ENCODE data around the gene RASGRF1.

Gene RASGRF1

DNA sequence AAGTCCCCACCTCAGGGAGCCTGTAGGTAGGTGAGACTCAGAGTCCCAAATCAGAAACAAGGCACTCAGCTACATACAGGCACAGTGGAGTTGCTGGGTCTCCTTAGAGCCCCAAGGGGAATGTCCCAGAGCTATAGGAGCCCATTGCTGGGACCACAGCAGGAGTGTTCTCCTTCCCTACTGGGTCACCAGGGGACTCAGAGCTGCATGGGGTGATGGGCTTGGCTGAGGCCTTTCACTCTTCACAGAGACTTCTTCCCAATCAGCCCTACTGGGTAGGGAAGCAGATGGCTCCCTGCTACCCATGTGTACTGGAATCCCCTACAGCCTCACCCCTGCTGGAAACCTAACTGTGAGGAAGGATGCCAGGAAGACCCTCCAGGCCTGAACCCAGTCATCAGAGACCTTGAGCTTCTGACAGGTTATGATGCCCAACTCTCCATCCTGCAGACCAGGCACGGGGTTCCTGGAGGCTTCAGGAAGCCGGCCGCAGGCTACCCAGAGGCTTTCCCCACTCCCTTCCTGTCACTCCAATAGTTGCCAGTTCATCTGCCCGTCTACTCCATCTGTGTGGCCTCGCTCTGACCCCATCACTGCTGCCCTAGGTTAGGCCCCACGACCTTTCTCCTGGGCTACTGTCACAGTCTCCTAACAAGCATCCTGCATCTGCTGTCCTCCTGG is 24.0 kb downstream of the RASGRF1 start:
- DNase-seq, result no peak

DNA sequence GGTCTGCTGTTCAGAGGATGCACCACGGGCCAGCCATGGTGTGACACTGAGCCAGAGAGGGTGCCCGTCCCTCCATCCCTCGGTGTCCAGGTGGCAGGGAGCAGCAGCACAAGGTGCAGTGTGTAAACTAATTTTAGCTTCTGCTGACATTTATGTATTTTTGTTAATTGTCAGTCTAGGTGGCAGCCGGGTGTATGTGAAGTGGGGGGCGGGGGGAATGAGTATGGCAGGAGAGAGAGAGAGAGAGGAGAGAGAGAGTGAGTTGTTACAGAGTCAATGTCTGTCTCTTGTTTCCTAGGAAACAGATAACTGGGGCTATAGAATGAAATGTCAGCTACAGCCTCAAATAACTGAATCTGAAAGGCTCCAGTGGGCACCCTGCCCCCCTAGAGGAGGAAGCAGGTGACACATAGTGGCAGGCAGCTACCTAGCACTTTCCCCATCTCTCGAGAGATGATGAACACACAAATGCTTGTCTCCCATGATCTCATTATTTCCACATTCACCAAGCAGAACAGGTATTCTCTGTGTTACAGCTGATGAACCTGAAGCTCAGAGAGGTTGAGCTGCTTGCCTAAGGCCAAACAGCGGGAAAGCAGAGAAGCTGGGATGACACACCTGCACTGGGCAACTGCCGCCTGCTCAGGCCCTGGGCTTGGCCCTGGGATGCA is 24.7 kb downstream of the RASGRF1 start:
- no peak for DNase-seq

- DNase-seq, result no peak
These were observed 25.2 kb downstream of the RASGRF1 start for GRCh38 chr15:79065361-79065705.

- no peak for DNase-seq
These were observed 26.1 kb downstream of the RASGRF1 start for GRCh38 chr15:79064496-79064895.

- no peak for DNase-seq
These were observed 30.4 kb downstream of the RASGRF1 start for GRCh38 chr15:79060175-79060574.

DNA sequence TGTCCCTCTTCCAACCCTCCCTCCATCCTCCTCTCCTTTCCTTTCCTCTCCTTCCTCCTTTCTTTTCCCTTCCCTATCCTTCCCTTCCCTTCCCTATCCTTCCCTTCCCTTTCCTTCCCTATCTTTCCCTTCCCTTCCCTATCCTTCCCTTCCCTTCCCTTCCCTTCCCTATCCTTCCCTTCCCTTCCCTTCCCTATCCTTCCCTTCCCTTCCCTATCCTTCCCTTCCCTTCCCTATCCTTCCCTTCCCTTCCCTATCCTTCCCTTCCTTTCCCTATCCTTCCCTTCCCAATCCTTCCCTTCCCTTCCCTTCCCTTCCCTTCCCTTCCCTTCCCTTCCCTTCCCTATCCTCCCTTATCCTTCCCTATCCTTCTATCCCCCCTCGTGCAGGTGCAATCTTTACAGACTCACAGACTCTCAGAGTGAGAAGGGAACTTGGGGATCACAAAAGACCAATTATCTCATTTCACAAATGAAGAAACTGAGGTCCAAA is 31.5 kb downstream of the RASGRF1 start:
- no peak for DNase-seq

GRCh38 chr15:79058260-79058850 is 32.2 kb downstream of the RASGRF1 start:
- DNase-seq, result no peak

- DNase-seq, result no peak
These were observed 33.5 kb downstream of the RASGRF1 start for GRCh38 chr15:79057050-79057449.

DNA sequence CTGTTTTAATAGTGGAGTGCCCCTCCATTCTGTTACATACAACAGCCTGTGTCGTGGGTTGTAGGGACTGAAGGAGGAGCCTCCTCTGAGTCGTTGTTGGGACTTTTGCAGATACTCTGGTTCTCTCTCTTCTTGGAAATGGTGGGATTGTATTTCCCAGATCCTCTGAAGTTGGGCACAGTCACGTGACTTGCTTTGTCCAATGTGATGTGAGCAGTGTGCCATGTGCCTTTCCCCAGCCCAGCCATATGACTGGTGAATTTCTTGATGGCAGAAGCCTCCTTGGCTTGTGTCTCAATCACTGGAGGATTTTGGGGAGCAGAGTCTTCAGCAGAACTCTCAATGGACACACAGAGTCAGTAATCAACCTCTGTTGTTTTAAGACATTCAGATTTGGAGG is 36.2 kb downstream of the RASGRF1 start:
- DNase-seq, result no peak

DNA sequence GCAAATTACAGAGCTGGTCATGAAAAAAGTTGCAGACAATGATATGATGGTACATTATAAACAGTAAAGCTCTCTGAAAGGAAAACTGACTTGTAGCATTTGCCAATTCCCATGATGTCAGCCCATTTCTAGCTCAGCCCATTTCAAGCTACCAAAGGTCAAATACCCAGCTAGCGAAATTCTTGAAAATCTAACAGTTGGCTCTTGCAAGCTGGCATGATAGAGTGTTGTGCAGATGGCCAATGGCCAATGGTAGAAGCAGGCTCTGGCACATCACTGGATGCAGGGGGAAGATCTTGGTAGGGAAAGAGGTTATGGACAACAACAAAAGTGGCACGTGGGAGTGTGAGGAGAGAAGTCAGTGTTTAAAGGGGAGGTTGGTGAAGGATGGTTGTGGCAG is 36.7 kb downstream of the RASGRF1 start:
- no peak for DNase-seq

- no peak for DNase-seq
These were observed 38.4 kb downstream of the RASGRF1 start for GRCh38 chr15:79051941-79052731.

DNA sequence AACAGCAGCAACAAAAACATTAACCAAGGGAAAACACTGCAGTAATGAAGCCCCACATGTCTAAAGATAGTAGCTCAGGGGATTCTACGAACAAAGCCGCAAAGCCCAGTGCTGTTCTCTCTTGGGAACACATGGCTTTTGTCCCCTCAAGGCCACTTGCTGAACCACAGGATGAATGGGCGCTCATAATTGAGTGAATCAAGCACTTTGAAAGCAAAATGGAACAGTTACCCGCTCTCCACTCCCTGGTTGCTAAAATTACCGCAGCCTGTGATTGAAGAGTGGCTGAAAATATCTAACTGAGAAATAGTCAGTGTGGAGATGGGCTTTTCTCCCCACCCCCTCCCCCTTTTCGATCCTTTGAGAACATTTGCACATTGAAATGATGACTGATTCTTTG is 39.6 kb downstream of the RASGRF1 start:
- no peak for DNase-seq

- DNase-seq, result no peak
These were observed 40.2 kb downstream of the RASGRF1 start for GRCh38 chr15:79050341-79050740.

DNA sequence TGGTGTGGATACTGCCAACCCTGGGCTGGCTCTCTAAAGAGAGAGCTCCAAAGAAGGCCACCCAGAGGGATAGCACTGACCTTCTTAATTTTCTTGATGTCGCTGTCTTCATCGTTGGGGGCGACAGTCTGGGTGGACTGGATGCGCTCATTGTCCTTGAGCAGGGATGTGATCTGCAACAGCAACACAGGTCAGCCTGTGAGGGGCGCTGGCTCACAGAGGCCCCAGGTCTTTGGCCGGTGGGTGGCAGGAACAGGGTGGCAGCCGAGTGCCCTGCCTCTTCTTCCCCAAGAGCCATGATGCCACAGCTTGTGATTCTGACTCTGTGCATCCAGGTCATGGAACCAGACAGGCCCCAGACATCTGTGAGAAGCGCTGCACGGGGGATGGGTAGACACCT is 41.2 kb downstream of the RASGRF1 start:
- DNase-seq, result no peak

GRCh38 chr15:79047676-79048439 is 42.7 kb downstream of the RASGRF1 start:
- DNase-seq, result no peak

DNA sequence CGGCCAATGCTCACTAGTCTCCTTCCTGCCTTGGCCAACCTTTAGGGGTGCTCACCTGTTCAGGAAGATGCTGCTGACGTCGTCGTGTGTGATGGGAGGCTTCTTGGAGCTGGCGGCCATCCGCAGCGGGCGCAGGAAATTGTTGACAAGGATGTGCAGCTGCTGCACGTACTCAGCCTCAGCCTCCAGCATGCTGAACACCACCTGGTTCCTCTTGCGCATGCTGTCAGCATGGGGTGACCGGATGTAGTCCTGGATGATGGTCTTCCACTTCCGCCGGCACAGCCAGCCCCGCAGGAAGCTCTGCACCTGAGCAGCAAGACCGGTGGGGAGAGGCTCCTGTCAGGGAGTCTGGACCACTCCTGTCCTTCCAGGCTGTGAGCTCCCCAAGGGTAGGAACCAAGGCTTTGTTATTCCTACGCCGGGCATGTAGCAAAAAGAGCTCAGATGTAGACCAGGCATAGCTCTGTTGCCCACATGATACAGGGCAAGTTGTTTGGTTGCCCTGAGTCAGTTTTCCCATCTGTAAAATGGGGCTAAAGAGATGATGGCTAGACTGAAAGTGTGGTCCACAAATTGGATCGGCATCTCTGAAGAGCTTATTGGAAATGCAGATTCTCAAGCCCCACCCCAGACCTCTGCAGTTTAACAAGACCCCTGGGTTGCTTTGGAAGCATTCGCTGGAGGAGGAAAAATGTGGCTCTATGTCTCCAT is 43.7 kb downstream of the RASGRF1 start:
- no peak for DNase-seq

- DNase-seq, result no peak
These were observed 45.5 kb downstream of the RASGRF1 start for GRCh38 chr15:79045041-79045440.

- DNase-seq, result no peak
These were observed 48.2 kb downstream of the RASGRF1 start for GRCh38 chr15:79042213-79042928.

DNA sequence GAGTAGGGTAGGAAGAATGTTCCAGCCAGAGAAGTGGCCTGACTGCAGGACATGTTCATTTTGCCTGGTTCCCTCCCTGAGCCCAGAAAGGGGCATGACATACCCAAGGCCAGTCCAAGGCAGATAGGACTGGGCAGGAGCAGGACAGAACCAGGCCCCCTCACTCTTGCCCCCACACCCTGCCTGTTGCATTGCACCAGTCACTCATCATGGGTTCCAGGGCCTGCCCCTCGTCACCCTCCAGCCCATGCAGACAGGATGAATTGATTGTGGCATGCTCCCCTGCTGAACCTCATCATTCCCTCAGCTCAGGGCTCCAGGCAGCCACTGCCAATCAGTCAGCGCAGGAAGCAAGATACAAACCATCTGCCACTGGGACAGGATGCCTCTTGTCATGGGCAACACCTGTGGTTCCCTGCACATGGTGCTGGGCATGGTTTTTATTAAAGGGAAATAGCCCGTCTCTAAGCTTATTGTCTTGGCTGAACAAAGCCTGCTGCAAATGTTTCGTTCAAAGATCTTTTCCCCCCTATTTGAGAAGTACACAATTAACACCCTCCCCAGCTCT is 48.9 kb downstream of the RASGRF1 start:
- no peak for DNase-seq

GRCh38 chr15:79037848-79038247 is 52.7 kb downstream of the RASGRF1 start:
- no peak for DNase-seq

- no peak for DNase-seq
These were observed 54.3 kb downstream of the RASGRF1 start for GRCh38 chr15:79036323-79036722.
